IMR-90 (cell line): ENCODE measurements around the gene WDR27. TPM values are rescaled to one million over a fixed set of nuclear protein-coding genes. Genes with fewer than 3 reads are reported as not detected.

Source experiments
- ATAC-seq: fragments of 200-7000 bp; cut with Tn5 transposase; 2 replicates; pipeline ENCODE4 v1.9.1; 2020; ENCODE audit warnings: low read depth, mild to moderate bottlenecking, moderate library complexity
- BruUV-seq: library from RNA; stranded (reverse); fragments of 400-500 nt; replicated peaks from 2 replicates; lab custom pipeline; 2021; lab: Mats Ljungman, UMichigan
- CTCF ChIA-PET: fragments of 300-600 bp; formaldehyde crosslinking; extraction: SDS; loops from one replicate; lab custom pipeline; 2021; ENCODE audit warnings: antibody characterized with exemption; lab: Yijun Ruan, JAX
- POLR2A ChIA-PET: fragments of 300-600 bp; sonication (Branson Sonifier 250); formaldehyde crosslinking; loops from one replicate; lab custom pipeline; 2022; ENCODE audit warnings: antibody characterized with exemption; ENCODE audit not compliant: unreplicated experiment; lab: Charles Lee
- DNase-seq: peaks from one replicate; pipeline ENCODE4 v3.0.0; 2013
- H2AFZ ChIP-seq: replicated peaks from 2 replicates; pipeline ENCODE3; 2013; ENCODE audit warnings: low read length, mild to moderate bottlenecking; ENCODE audit not compliant: poor library complexity
- H2AK5ac ChIP-seq: 2 replicates; pipeline ENCODE4 v1.6.1; 2013; ENCODE audit warnings: low read depth, low read length, inconsistent platforms
- H2AK9ac ChIP-seq: replicated peaks from 2 replicates; pipeline ENCODE3; 2013; ENCODE audit warnings: mild to moderate bottlenecking, low read depth, low read length, moderate library complexity; ENCODE audit not compliant: poor library complexity
- H2BK120ac ChIP-seq: 2 replicates; pipeline ENCODE4 v1.6.1; 2013; ENCODE audit warnings: low read depth, low read length, inconsistent platforms
- H2BK15ac ChIP-seq: 3 replicates; pipeline ENCODE4 v1.6.1; 2013; ENCODE audit warnings: low read depth, low read length, inconsistent platforms
- H2BK20ac ChIP-seq: 2 replicates; pipeline ENCODE4 v1.6.1; 2013; ENCODE audit warnings: low read depth, mild to moderate bottlenecking, inconsistent platforms, low read length, moderate library complexity
- H2BK5ac ChIP-seq: 2 replicates; pipeline ENCODE4 v1.6.1; 2013; ENCODE audit warnings: mild to moderate bottlenecking, low read depth, low read length, inconsistent platforms; ENCODE audit not compliant: poor library complexity, severe bottlenecking
- H3K14ac ChIP-seq: replicated peaks from 2 replicates; pipeline ENCODE4 v1.6.1; 2013; ENCODE audit warnings: low read depth, low read length, inconsistent platforms
- H3K18ac ChIP-seq: 2 replicates; pipeline ENCODE4 v1.6.1; 2013; ENCODE audit warnings: low read depth, low read length, control low read depth
- H3K23ac ChIP-seq: 2 replicates; pipeline ENCODE4 v1.6.1; 2013; ENCODE audit warnings: low read depth, low read length, inconsistent platforms
- H3K27ac ChIP-seq: 2 replicates; pipeline ENCODE4 v1.5.1; 2013; ENCODE audit warnings: mild to moderate bottlenecking, control low read depth, low read length; ENCODE audit not compliant: insufficient read depth
- H3K27me3 ChIP-seq: 2 replicates; pipeline ENCODE4 v1.6.1; 2013; ENCODE audit warnings: low read length; ENCODE audit not compliant: control insufficient read depth, insufficient read depth
- H3K36me3 ChIP-seq: 2 replicates; pipeline ENCODE4 v1.6.1; 2013; ENCODE audit warnings: low read length, mixed read lengths; ENCODE audit not compliant: control insufficient read depth, insufficient read depth
- H3K4ac ChIP-seq: 2 replicates; pipeline ENCODE4 v1.6.1; 2013; ENCODE audit warnings: low read depth, low read length, inconsistent platforms
- H3K4me1 ChIP-seq: 2 replicates; pipeline ENCODE4 v1.6.1; 2013; ENCODE audit warnings: low read length, mixed read lengths; ENCODE audit not compliant: control insufficient read depth, insufficient read depth
- H3K4me2 ChIP-seq: 2 replicates; pipeline ENCODE4 v1.6.1; 2013; ENCODE audit warnings: low read depth, mild to moderate bottlenecking, control low read depth, low read length, moderate library complexity
- H3K4me3 ChIP-seq: 2 replicates; pipeline ENCODE4 v1.5.1; 2013; ENCODE audit warnings: low read depth, mild to moderate bottlenecking, control low read depth, low read length, moderate library complexity; ENCODE audit not compliant: insufficient read depth
- H3K56ac ChIP-seq: 2 replicates; pipeline ENCODE4 v1.6.1; 2013; ENCODE audit warnings: low read length, inconsistent platforms; ENCODE audit not compliant: insufficient read depth; ENCODE audit errors: extremely low read depth
- H3K79me1 ChIP-seq, 2 experiments: 2 replicates each; pipeline ENCODE4 v1.6.1; 2013; ENCODE audit warnings: low read length in 2 of 2, inconsistent platforms in 1 of 2, low read depth in 1 of 2
- H3K9ac ChIP-seq: 2 replicates; pipeline ENCODE4 v1.6.1; 2013; ENCODE audit warnings: low read depth, low read length, control low read depth
- H3K9me1 ChIP-seq: 2 replicates; pipeline ENCODE4 v1.6.1; 2013; ENCODE audit warnings: low read length, inconsistent platforms; ENCODE audit not compliant: insufficient read depth
- H3K9me3 ChIP-seq: 2 replicates; pipeline ENCODE4 v1.6.1; 2013; ENCODE audit warnings: low read length; ENCODE audit not compliant: control insufficient read depth, insufficient read depth
- H4K20me1 ChIP-seq: 2 replicates; pipeline ENCODE4 v1.6.1; 2013; ENCODE audit warnings: low read length, inconsistent platforms; ENCODE audit not compliant: insufficient read depth
- H4K5ac ChIP-seq: 2 replicates; pipeline ENCODE4 v1.6.1; 2013; ENCODE audit warnings: mild to moderate bottlenecking, low read depth, low read length, control low read depth
- H4K8ac ChIP-seq, 2 experiments: 2 replicates each; pipeline ENCODE4 v1.6.1; 2013; ENCODE audit warnings: low read depth in 2 of 2, low read length in 2 of 2, control low read depth in 1 of 2, inconsistent platforms in 1 of 2
- H4K91ac ChIP-seq: 2 replicates; pipeline ENCODE4 v1.6.1; 2013; ENCODE audit warnings: low read depth, low read length, inconsistent platforms; ENCODE audit not compliant: insufficient read depth
- CEBPB ChIP-seq: IDR thresholded peaks from 2 replicates; pipeline ENCODE4 v1.6.1; 2012; ENCODE audit warnings: low read depth, low read length, improper control_type of control experiment
- CHD1 ChIP-seq: IDR thresholded peaks from 2 replicates; pipeline ENCODE4 v1.6.1; 2012; ENCODE audit warnings: low read depth, low read length, improper control_type of control experiment
- CTCF ChIP-seq: conservative IDR thresholded peaks from 2 replicates; pipeline ENCODE4 v1.5.1; 2012; ENCODE audit warnings: mild to moderate bottlenecking, low read depth, low read length, improper control_type of control experiment
- ELK1 ChIP-seq: fragments of 150-350 bp; IDR thresholded peaks from 2 replicates; pipeline ENCODE4 v1.6.1; 2016; ENCODE audit warnings: low read depth, mild to moderate bottlenecking, low read length, moderate library complexity, borderline replicate concordance
- FOS ChIP-seq: fragments of 150-350 bp; IDR thresholded peaks from 2 replicates; pipeline ENCODE4 v1.6.1; 2016; ENCODE audit warnings: low read depth, low read length
- MXI1 ChIP-seq: IDR thresholded peaks from 2 replicates; pipeline ENCODE4 v1.6.1; 2012; ENCODE audit warnings: low read depth, mild to moderate bottlenecking, low read length, moderate library complexity, borderline replicate concordance
- POLR2A ChIP-seq: IDR thresholded peaks from 2 replicates; pipeline ENCODE4 v1.6.1; 2012; ENCODE audit warnings: mild to moderate bottlenecking, low read depth, low read length
- RAD21 ChIP-seq: IDR thresholded peaks from 2 replicates; pipeline ENCODE4 v1.6.1; 2012; ENCODE audit warnings: low read length, improper control_type of control experiment
- RCOR1 ChIP-seq: IDR thresholded peaks from 2 replicates; pipeline ENCODE4 v1.6.1; 2012; ENCODE audit warnings: mild to moderate bottlenecking, low read length, improper control_type of control experiment; ENCODE audit not compliant: insufficient replicate concordance
- USF2 ChIP-seq: fragments of 150-350 bp; IDR thresholded peaks from 2 replicates; pipeline ENCODE4 v1.6.1; 2017; ENCODE audit warnings: mild to moderate bottlenecking, antibody characterized with exemption, low read length, low read depth
- WGBS, 2 experiments: methylation state at CpG; one replicate each; pipeline versions ENCODE4 v1.1.5 to v1.1.7; 2013; ENCODE audit warnings: missing lambda C conversion rate in 2 of 2; ENCODE audit not compliant: insufficient read length in 1 of 2; ENCODE audit errors: extremely low coverage in 2 of 2; 5-methylcytosine and 5-hydroxymethylcytosine counted together
- dilution Hi-C: fragments of 300-500 bp; cut with HindIII; formaldehyde crosslinking; loops from one replicate; pipeline ENCODE4 v1.14.3; 2018; ENCODE audit warnings: low sequenced_read_pairs; ENCODE audit not compliant: unreplicated experiment
- in situ Hi-C: fragments of 300-500 bp; cut with MboI; formaldehyde crosslinking; loops from 3 replicates; pipeline ENCODE4 v1.14.3; 2019; ENCODE audit warnings: low sequenced_read_pairs, inconsistent platforms, mixed read lengths
- intact Hi-C: fragments of 100-400 bp; cut with micrococcal nuclease; formaldehyde crosslinking; loops from 2 replicates; pipeline ENCODE4 v1.10.0; 2022
- polyA plus RNA-seq, 3 experiments: library from polyadenylated mRNA; depleted of rRNA; stranded (reverse); fragments of >200 nt; gene quantifications; 2 replicates each; pipeline ENCODE4 v1.2.3, GENCODE V29; 2012; ENCODE audit warnings: low replicate concordance in 1 of 3
- total RNA-seq: library from RNA; depleted of rRNA; stranded (reverse); fragments of >200 nt; gene quantifications from 2 replicates; pipeline ENCODE4 v1.2.3, GENCODE V29; 2012

Gene WDR27
- total and polyA plus RNA-seq, 2 of the 4 experiments (the other 2 are of a cell fraction): 7.0 to 18.5 TPM

GRCh38 chr6:169566319-169566718 lies 135.5 kb downstream of the WDR27 start (continued):
- TF ChIP-seq ELK1: no peak
- no peak for TF ChIP-seq FOS
- TF ChIP-seq CEBPB: no peak
- TF ChIP-seq RAD21: no peak

GRCh38 chr6:169564453-169565240 lies 137.2 kb downstream of the WDR27 start:
- BruUV-seq: no TSS peak
- no peaks in the 10 kb centered on the region for H3K79me1 ChIP-seq
- no peak overlapping the region for H4K5ac ChIP-seq
- no peak overlapping the region for H3K14ac ChIP-seq
- 83% methylated on average over 1 of the region's 33 CpGs; no CpG with 5 or more reads in 1 of the 2 experiments for WGBS, 2 experiments
- no peak overlapping the region for H4K8ac ChIP-seq
- H3K9me3 ChIP-seq: peaks cover 2% of the 10 kb centered on the region; the same call in 1 of the 2 replicates
- in situ Hi-C loops: no loop called here
- POLR2A ChIA-PET: no interaction called here
- H2AK9ac ChIP-seq: no peak overlapping the region
- no peak overlapping the region for H3K23ac ChIP-seq
- DNase-seq: no peak
- no peak overlapping the region for H3K4me2 ChIP-seq
- intact Hi-C loops: no loop called here
- no peaks in the 10 kb centered on the region for H3K4me1 ChIP-seq
- H2BK120ac ChIP-seq: no peak overlapping the region
- H2BK20ac ChIP-seq: no peak overlapping the region
- H3K4ac ChIP-seq: no peak overlapping the region
- H2BK15ac ChIP-seq: no peak overlapping the region
- CTCF ChIA-PET: no interaction called here
- no peaks in the 10 kb centered on the region for H4K20me1 ChIP-seq
- no peaks in the 10 kb centered on the region for H3K9me1 ChIP-seq
- H3K27me3 ChIP-seq: no peaks in the 10 kb centered on the region
- H4K91ac ChIP-seq: no peak overlapping the region; the same call in 1 of the 2 replicates
- no peaks in the 10 kb centered on the region for H3K36me3 ChIP-seq
- no peak overlapping the region for H3K18ac ChIP-seq
- dilution Hi-C loops: no loop called here
- H3K27ac ChIP-seq: no peak overlapping the region
- no peak overlapping the region for H2AK5ac ChIP-seq
- H3K9ac ChIP-seq: no peak overlapping the region
- H3K56ac ChIP-seq: no peak overlapping the region
- ATAC-seq: no peak
- no peak overlapping the region for H3K4me3 ChIP-seq
- no peak overlapping the region for H2AFZ ChIP-seq
- H2BK5ac ChIP-seq: no peak overlapping the region
- TF ChIP-seq ELK1 (no peak), CHD1 (no peak), USF2 (no peak), MXI1 (no peak), POLR2A (no peak), CTCF (no peak), RCOR1 (no peak), RAD21 (no peak), CEBPB (no peak)
